ENCODE results near the gene PDSS1. TPM values are rescaled to one million over a fixed set of nuclear protein-coding genes. Genes with fewer than 3 reads are reported as not detected.

PDSS1 gene
- total RNA-seq, 1 donor from 2014 or later = 4.5 TPM

DNA sequence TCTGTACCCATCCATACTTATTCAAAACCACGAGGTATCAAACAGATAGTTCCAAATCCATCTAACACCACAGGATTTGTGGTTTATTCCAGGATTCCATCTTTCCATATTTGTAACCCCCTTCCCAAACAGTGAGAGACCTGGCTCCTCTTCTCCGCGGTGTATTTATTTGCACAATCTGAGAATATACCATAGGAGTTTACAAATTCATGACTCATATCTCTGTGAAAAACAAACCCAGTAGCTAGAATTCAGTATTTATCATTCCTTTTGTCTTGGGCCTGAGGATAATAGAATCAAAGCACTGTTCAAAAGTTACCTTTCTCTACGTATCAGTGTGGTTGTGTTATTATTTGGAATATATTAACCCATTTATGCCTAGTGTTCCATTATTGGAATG lies 31.9 kb downstream of the PDSS1 start:
- ATAC-seq (ENCODE audit: poor library complexity) (no peak), DNase-seq (no peak)
- intact Hi-C loops (cut with DNase I) = loop anchor here (5.0 kb wide), 1 partner anchor 153 kb away; no protein-coding TSS in a partner anchor

DNA sequence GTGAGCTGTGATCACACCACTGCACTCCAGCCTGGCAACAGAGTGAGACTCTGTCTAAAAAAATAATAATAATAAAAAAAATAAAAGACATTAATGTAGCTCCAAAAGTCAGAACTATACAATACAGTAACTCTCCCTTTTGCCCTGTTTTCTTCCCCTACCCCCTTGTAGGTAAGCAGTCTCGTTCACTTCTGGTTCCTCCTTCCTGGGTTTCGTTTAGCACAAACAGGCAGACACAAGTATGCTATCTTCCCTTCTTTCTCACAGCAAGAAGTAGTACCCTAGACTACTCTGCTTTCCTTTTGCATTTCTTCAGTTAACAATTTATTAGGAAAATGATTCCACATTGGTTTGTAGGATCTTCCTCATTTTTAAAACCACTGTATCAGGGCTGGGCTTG lies 33.1 kb downstream of the PDSS1 start:
- no peak for ATAC-seq (ENCODE audit: poor library complexity)
- intact Hi-C loops (cut with DNase I) = no loop called here
- DNase-seq = no peak

DNA sequence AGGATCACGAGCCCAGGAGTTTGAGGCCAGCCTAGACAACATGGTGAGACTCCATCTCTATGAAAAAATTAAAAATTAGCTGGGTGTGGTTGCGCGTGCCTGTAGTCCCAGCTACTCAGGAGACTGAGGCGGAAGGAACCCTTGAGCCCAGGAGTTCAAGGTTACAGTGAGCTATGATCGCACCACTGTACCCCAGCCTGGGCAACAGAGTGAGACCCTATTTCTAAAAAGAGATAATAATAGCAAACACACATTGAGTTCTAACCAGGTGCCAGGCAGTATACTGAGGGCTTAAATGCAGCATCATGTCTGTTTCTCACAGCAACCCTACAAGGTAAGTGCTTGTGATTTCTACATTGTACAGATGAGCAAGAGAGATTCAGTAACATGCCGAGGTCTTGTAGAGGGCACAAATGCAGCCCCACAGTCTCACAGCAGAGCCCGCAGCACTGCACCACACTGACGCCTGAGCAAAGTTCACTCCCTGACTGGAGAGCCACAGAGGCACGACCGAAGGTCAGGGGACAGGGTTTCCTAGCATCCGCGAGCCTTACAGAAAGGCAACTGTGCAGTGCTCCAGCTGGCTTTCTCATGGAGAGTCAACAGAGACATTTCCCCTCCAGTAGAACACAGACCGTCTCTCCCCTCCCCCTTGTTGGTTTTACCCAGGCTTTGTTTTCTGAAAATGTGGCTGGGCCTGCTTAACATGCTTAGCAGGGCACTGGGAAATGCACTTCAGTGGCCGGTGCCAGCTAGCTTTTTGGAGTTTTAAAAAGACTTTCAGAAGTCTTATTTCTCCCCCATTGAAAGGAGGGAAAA lies 36.5 kb downstream of the PDSS1 start:
- DNase-seq (no peak), ATAC-seq (ENCODE audit: poor library complexity) (no peak)
- intact Hi-C loops (cut with DNase I) = no loop called here

DNA sequence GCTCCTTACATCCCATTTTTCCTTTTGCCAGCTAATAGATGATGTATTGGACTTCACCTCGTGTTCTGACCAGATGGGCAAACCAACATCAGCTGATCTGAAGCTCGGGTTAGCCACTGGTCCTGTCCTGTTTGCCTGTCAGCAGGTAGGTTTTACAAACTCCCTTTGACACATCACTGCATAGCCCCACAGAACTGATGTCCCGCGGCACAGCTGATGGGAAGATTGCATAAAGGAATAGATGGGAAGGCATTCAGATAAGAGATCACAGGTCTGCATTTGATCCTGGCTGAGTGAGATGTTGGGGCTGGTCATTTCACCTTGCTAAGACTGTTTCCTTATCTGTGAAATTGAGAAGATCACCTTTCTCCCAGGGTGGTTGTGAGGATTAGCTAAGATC lies 37.9 kb downstream of the PDSS1 start:
- ATAC-seq (ENCODE audit: poor library complexity) (no peak), DNase-seq (no peak)
- intact Hi-C loops (cut with DNase I) = no loop called here

DNA sequence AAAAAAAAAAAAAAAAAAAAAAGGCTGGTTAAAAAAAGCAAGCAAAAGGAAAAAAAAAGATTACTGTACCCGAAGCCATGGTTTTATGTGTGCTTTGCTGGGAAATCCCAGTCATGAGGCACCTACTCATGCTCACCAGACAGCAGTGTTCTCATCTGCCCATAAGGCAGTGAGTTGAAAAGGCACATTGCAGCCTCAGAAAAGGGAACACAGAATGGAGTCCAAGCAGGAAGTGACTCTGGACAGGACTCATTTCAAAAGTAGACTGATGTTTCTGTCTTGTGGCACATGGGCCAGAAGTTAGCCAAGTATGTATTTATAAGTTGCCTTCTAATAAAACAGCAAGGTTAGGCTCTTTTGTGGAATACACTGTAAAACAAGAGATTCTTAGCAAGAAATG lies 40.2 kb downstream of the PDSS1 start:
- intact Hi-C loops (cut with DNase I) = no loop called here
- DNase-seq = no peak
- ATAC-seq (ENCODE audit: poor library complexity) = peak; percentile 36

DNA sequence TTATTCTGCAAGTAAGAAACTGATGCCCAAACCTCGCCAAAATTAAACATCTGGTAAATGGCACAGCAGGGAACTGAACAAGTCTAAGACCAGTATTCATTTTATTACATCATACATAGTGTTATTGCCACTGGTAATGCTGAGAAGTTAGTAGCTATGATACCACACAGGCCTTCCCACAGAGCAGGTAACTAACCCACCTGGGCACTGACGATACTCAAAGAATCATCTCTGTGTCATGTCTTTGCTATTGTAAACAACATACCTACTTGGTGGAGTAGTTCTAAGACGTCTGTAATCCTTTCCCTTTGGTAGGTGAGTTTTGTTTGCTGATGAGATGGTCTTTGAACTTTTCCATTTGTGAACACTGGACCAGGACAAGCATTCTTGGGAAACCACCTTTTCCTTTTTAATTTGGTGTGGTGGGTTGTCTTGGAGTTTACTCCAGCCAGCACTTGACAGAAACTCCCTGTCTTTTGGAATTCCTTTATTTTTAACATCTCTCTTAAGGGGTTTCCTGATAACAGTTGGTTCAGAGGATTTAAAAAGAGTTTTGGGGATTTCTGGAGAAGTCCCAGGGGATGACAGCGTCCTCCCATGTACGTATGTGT lies 40.9 kb downstream of the PDSS1 start:
- ATAC-seq (ENCODE audit: poor library complexity) (no peak), DNase-seq (no peak)
- intact Hi-C loops (cut with DNase I) = no loop called here

DNA sequence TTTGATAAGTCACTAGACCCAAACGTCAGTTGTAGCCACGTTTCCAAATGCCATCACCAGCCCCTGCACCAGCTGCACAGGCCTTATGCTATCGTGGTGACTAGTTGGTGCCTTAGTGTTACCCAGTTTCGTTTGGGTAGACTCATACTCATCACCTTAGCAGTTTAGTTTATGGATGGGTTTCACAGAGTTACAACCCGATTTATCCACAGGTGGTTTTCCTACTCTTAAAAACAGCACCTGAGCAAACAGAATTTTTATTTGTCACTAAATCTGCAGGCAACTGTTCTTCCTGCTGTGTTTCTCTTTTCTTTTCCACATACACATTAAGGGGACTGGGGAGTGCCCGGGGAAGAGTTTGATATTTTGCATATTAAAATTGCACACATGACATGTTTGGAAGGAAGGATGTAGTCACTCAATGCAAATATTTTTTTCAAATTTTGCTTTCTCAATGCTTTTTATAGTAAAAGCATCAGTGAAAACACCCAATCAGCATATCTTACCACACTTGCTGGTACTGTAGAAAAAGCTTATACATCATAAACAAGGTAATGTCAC lies 41.6 kb downstream of the PDSS1 start:
- ATAC-seq (ENCODE audit: poor library complexity) (no peak), DNase-seq (no peak)
- intact Hi-C loops (cut with DNase I) = no loop called here

DNA sequence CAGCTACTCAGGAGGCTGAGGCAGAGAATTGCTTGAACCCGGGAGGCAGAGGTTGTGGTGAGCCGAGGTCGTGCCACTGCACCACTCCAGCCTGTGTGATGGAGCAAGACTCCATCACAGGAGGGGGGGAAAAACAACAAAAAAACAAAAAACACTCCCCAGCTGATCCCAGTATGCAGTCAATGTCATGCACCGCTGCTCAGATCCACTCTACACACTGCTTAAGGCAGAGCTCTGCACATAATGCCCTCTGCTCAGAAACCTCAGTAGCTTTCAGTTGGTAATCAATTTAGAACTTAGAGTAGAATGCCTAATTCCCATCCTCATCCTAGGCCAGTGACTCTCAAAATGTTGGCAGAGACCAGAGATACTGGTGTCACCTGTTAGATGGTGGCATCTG lies 43.9 kb downstream of the PDSS1 start:
- DNase-seq (no peak), ATAC-seq (ENCODE audit: poor library complexity) (no peak)
- intact Hi-C loops (cut with DNase I) = no loop called here

DNA sequence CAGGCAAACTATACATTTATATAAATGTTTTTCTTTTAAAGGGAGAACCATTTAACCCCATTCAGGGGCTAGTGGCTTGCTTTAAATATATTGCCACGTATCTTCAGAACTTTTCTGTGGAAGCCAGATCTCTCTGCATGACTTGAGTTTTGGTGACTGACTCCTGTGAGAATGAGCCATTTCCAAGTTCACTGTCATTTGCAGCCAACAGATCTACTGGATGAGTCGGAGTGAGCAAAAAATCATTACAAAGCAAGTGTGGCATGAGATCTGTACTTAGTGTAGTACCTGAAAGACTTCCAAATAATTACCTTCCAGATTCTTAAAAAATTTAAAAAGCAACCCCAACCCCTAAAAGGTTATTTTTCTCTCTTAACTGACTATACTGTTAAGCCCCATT lies 45.6 kb downstream of the PDSS1 start:
- ATAC-seq (ENCODE audit: poor library complexity) = no peak
- intact Hi-C loops (cut with DNase I) = no loop called here
- DNase-seq = no peak

DNA sequence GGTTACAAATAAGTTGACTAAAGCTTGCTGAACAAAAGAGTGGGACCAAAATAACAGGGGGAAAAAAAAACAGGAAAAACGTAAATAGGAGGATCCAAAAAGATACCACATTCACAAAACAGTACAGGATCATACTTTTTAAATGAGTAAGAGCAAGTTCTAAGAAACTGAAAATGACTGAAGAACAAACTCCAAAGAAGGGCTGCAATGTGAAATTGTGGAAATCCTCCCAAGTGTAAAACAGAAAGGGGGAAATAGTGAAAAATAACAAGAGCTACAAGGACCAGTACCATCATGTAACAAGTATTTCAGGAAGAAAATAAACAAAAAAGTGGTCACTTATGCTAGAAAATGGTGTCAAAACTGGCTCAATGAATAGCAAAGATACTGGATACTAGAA lies 46.3 kb downstream of the PDSS1 start:
- DNase-seq = no peak
- ATAC-seq (ENCODE audit: poor library complexity) = no peak
- intact Hi-C loops (cut with DNase I) = no loop called here

DNA sequence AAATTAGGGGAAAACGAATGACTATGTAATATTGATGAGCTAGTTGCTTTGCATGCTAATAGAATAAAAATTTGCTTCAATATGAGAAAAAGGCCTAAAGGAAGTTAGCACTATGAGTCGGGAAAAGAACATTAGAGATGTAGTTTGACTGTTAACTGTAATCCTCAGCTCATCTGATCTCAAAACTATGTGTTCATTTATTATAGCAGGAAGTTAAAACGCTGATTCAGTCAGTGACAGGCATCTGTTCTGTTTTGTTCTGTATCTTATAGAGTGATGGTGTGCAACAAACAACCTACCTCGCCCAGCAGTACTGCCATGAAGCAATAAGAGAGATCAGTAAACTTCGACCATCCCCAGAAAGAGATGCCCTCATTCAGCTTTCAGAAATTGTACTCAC lies 48.6 kb downstream of the PDSS1 start:
- intact Hi-C loops (cut with DNase I) = no loop called here

DNA sequence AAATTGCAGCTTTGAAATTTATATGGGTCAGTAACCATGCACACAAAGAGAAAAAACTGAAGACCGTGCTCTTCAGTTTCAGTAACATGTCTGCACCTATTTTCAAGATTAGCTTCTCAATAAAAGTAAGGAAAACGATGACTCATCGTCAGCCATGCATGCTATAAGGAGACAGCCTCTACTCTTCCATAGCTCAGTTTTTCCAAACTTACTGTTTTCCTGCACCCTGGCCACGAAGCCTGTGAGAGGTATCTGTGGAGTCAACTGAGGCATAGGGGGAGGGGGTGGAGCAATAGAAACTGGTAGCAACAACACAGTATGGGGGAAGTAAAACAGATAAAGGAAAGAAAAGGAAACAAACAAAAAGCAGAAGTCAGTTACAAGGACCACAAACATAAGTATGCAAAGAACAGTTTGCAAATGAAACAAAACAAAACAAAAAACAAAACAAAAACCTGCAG lies 58.0 kb downstream of the PDSS1 start:
- no peak for ATAC-seq (ENCODE audit: poor library complexity)
- intact Hi-C loops (cut with DNase I) = no loop called here

More for the DNA sequence above, 48.6 kb downstream of the PDSS1 start:
- DNase-seq (no peak), ATAC-seq (ENCODE audit: poor library complexity) (no peak)

DNA sequence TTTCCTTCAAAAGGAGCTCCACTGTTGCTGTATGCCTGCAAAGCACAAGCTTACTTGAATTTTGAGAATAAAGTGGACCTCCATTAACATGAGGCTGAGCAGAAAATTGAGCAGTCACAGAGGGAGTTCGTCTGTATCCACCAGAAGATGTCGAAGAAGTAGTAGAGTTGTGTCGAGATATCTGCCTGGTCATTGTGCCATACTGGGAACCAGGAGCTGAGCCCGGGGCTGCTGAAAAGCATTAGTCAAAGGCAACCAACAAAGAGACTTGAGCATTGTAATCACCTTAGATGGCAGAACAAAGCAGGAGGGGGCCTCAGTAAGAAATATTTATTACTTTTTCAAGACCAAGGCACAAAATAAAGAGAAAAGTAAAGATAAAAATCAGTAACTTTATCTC lies 61.5 kb downstream of the PDSS1 start:
- intact Hi-C loops (cut with DNase I) = no loop called here
- no peak for ATAC-seq (ENCODE audit: poor library complexity)
- DNase-seq = no peak

More for the DNA sequence above, 58.0 kb downstream of the PDSS1 start:
- DNase-seq = no peak

DNA sequence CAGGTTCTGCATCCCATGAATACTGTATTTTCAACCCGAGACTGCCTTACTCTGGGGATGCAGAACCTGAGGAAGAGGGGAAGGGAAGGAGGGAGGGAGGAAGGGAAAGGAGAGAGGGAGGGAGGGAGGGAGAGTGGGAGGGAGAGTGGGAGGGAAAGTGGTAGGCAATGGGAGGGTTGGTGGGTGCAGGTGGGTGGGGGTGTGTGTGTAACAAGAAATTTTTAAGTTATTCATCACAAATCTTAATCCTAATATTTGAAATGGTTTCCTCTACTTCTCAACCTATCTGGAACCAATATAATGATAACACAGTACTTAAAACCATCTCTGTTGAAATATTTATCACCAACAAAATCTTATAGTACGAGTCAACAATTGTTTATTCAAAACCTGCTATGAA lies 68.0 kb downstream of the PDSS1 start:
- no peak for ATAC-seq (ENCODE audit: poor library complexity)
- intact Hi-C loops (cut with DNase I) = no loop called here
- no peak for DNase-seq

DNA sequence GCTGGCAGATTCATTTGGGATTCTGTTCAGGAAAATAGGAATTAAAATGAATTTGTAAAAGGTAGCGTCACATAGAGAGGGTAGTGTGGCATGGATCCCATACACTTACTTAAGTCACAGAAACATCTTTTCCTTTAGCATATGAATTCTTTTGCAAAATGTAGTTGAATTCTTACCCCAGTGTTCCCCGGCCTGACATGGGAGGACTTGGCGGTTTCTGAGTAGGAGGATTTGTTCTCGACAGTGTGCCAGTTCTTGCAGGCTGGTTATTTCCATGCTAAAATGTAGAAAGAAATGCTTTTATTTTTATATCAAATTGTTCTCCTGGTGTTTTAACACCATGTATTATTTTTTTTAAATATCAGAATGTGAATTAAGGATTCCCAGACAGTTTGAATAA lies 72.6 kb downstream of the PDSS1 start:
- intact Hi-C loops (cut with DNase I) = no loop called here
- ATAC-seq (ENCODE audit: poor library complexity) (no peak), DNase-seq (no peak)

DNA sequence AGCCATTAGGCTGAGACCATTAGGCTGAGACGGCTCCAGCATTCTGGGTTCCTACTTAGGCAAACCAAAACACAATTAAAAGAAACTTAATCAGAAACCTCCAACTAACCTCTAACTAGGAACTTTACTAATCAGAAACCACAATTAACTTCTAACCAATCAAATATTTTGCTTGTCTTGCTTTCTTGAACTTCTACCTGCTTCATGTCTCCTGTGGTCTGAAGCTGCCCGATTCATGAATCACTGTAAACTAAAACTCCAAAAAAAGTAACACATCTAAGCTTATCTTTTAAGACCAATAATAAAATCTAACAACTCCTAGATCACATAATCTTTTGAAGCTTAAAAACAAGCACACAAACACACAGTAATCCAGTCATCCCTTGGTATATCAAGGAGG lies 76.1 kb downstream of the PDSS1 start:
- no peak for ATAC-seq (ENCODE audit: poor library complexity)
- intact Hi-C loops (cut with DNase I) = no loop called here

DNA sequence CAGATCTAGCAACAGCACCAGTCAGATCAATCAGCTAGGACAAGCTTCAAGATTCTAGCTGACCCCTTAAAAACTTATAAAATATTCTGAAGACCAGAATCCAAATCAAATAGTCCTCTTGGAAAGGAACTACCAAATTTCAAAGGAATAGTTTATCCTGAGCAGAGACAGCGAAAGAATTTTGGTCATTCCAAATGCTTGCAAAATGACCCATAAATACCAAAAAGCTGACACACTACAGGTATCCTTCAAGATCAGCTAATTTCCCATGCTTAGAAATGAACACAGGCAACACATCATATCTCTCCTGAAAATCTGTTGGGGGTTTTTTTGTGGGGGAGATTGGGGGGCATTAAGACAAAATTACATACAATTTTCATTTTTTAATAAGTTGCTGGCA lies 78.8 kb downstream of the PDSS1 start:
- DNase-seq = no peak
- ATAC-seq (ENCODE audit: poor library complexity) = no peak
- intact Hi-C loops (cut with DNase I) = no loop called here

More for the DNA sequence above, 76.1 kb downstream of the PDSS1 start:
- no peak for DNase-seq

DNA sequence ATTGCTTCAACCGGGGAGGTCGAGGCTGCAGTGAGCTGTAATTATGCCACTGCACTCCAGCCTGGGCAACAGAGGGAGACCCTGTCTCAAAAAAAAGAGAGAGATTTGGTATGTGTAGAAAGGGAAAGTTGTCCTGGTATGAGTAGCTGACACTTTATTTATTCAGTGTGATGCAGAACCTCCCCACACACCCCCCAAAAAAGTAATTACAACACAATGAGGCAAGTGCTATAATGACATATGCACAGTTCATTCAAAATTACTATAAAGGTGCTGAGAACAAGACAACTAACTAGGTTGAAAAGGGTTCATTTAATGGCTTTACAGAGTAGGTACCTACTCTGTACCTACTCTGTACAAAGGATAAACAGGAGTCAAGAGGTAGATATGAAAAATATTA lies 80.2 kb downstream of the PDSS1 start:
- intact Hi-C loops (cut with DNase I) = no loop called here
- DNase-seq = no peak
- no peak for ATAC-seq (ENCODE audit: poor library complexity)

DNA sequence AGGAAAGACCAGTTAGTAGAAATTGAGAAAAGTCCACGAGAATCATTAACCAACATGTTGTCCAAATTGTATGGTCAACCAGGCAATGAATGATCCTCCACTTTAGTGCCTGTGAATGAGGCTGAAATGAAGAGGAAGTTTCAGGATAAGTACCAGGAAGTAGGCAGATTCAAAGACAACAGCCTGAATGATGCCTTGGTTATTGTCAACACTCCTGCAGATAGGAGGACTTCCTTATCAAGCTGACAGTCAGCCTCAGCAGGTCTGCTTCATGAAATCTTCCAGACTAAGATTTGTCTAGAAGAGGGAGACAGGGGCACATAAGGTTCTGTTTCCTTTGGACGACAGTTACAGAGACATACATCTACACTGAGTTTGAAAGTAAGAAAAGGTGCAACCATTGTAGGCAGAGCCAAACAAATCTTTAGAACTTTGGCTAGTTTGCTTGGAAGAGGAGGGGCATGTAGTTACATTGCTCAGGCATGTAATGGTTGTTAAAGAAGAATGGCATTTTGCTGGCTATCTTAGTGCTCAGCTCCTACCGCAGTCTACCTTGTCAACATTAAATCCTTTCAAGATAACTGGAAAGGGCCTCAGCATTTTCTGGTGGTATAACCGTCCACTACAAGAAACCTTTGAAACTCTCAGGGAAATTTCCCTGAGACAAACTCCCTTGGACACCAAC lies 81.8 kb downstream of the PDSS1 start:
- no peak for ATAC-seq (ENCODE audit: poor library complexity)
- intact Hi-C loops (cut with DNase I) = no loop called here
- no peak for DNase-seq
